Parathyroid adenoma (tissue), 2 donors: ENCODE measurements around the gene HAVCR2.

Source experiments
- H2AFZ ChIP-seq: fragments of 300-600 bp; sonication (generic); one replicate; pipeline ENCODE4 v1.7.0; 2017; ENCODE audit warnings: antibody characterized with exemption, mild to moderate bottlenecking
- H3K27ac ChIP-seq: fragments of 300-600 bp; sonication (generic); one replicate; pipeline ENCODE4 v1.7.0; 2017
- H3K27me3 ChIP-seq: fragments of 300-600 bp; sonication (generic); one replicate; pipeline ENCODE4 v1.7.0; 2017; ENCODE audit warnings: low read length; ENCODE audit not compliant: control insufficient read depth, insufficient read depth
- H3K36me3 ChIP-seq: fragments of 300-600 bp; sonication (generic); one replicate; pipeline ENCODE4 v1.7.0; 2017; ENCODE audit warnings: low read length; ENCODE audit not compliant: control insufficient read depth, insufficient read depth
- H3K4me1 ChIP-seq: fragments of 300-600 bp; sonication (generic); one replicate; pipeline ENCODE4 v1.7.0; 2017; ENCODE audit warnings: control low read depth
- H3K4me2 ChIP-seq: fragments of 300-600 bp; sonication (generic); one replicate; pipeline ENCODE4 v1.7.0; 2017; ENCODE audit warnings: low read length
- H3K4me3 ChIP-seq: fragments of 300-600 bp; sonication (generic); one replicate; pipeline ENCODE4 v1.7.0; 2017; ENCODE audit warnings: low read depth, low read length
- H3K79me2 ChIP-seq: fragments of 300-600 bp; sonication (generic); one replicate; pipeline ENCODE4 v1.7.0; 2017; ENCODE audit warnings: control low read depth
- H3K9ac ChIP-seq: fragments of 300-600 bp; sonication (generic); one replicate; pipeline ENCODE4 v1.7.0; 2017; ENCODE audit warnings: mild to moderate bottlenecking
- H3K9me3 ChIP-seq: fragments of 300-600 bp; sonication (generic); one replicate; pipeline ENCODE4 v1.7.0; 2017; ENCODE audit warnings: low read length; ENCODE audit not compliant: control insufficient read depth
- CTCF ChIP-seq: fragments of 300-600 bp; sonication (generic); IDR thresholded peaks from one replicate; pipeline ENCODE4 v1.7.0; 2017; ENCODE audit warnings: antibody characterized with exemption, mild to moderate bottlenecking
- donor health status: primary hyperparathyroidism.

Gene HAVCR2

GRCh38 chr5:157148734-157149615, 40.1 kb upstream of the HAVCR2 start:
- H3K4me2 ChIP-seq = no peak overlapping the region
- H3K4me3 ChIP-seq = no peak overlapping the region
- no peaks in the 10 kb centered on the region for H3K79me2 ChIP-seq
- no peaks in the 10 kb centered on the region for H3K36me3 ChIP-seq
- peak; percentile 85 for TF ChIP-seq CTCF
- H2AFZ ChIP-seq = no peak overlapping the region
- no peak overlapping the region for H3K27ac ChIP-seq
- no peaks in the 10 kb centered on the region for H3K4me1 ChIP-seq
- no peaks in the 10 kb centered on the region for H3K27me3 ChIP-seq
- H3K9me3 ChIP-seq = no peaks in the 10 kb centered on the region
- H3K9ac ChIP-seq = no peak overlapping the region

GRCh38 chr5:157143127-157143971, 34.5 kb upstream of the HAVCR2 start:
- no peaks in the 10 kb centered on the region for H3K9me3 ChIP-seq
- peak overlapping the region; percentile 69 for H2AFZ ChIP-seq
- H3K4me2 ChIP-seq = peak overlapping the region; percentile 91
- no peaks in the 10 kb centered on the region for H3K79me2 ChIP-seq
- H3K9ac ChIP-seq = no peak overlapping the region
- no peaks in the 10 kb centered on the region for H3K27me3 ChIP-seq
- H3K36me3 ChIP-seq = no peaks in the 10 kb centered on the region
- peaks cover 3% of the 10 kb centered on the region for H3K4me1 ChIP-seq
- peak overlapping the region; percentile 99 for H3K4me3 ChIP-seq
- peak overlapping the region; percentile 80 for H3K27ac ChIP-seq
- no peak for TF ChIP-seq CTCF

- no peaks in the 10 kb centered on the region for H3K79me2 ChIP-seq
- H3K36me3 ChIP-seq = no peaks in the 10 kb centered on the region
- H3K4me1 ChIP-seq = peaks cover 3% of the 10 kb centered on the region
- peak within 1 kb of the TSS; percentile 69 for H2AFZ ChIP-seq
- H3K9me3 ChIP-seq = no peaks in the 10 kb centered on the region
- no peaks in the 10 kb centered on the region for H3K27me3 ChIP-seq
- peak within 1 kb of the TSS; percentile 78 for H3K9ac ChIP-seq
- TF ChIP-seq CTCF = no peak
- peak within 1 kb of the TSS; percentile 91 for H3K4me2 ChIP-seq
- H3K27ac ChIP-seq = peak within 1 kb of the TSS; percentile 80
- peak within 1 kb of the TSS; percentile 99 for H3K4me3 ChIP-seq
Observed at GRCh38 chr5:157142317-157143126, 33.7 kb upstream of the HAVCR2 start, which contains the start of gene MED7. TSS of gene MED7 (minus strand) at chr5:157142865. CDS start at chr5:157139431, 3,434 bp downstream.

- Histone ChIP-seq H3K4me3 (no peak overlapping the region), H3K79me2 (no peaks in the 10 kb centered on the region), H3K27ac (no peak overlapping the region), H3K36me3 (no peaks in the 10 kb centered on the region), H3K9me3 (no peaks in the 10 kb centered on the region), H2AFZ (no peak overlapping the region), H3K4me2 (no peak overlapping the region), H3K9ac (no peak overlapping the region), H3K4me1 (peaks cover 3% of the 10 kb centered on the region), H3K27me3 (no peaks in the 10 kb centered on the region)
- TF ChIP-seq CTCF = no peak
Observed at GRCh38 chr5:157137691-157138090, 28.8 kb upstream of the HAVCR2 start.
